ENCODE data around the gene HS3ST6. TPM values are rescaled to one million over a fixed set of nuclear protein-coding genes. Genes with fewer than 3 reads are reported as not detected.

HS3ST6 gene
- total and polyA plus RNA-seq, 2 donors (not counting 3 experiments of a cell fraction or from before 2014, with no cell fraction given) = not detected

DNA sequence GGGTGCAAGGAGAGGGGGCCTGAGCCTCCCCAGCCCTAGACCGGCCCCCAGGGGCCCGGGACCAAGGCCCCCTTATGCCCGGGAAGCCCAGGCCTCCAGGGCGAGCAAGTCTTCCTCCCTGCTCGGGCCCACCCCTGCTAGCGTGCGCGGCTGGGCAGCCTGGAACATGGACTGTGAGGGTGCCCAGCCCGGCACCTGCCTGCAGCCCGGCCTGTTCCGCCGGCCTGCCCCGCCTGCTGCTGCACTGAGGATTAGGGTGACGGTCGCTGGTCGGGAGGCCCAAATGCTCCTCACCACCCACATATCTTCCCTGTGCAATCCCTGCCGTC lies 6.0 kb downstream of the HS3ST6 start:
- Histone ChIP-seq H3K79me2 (ENCODE audit: control insufficient read depth, insufficient read depth, low read length) (no peaks in the 10 kb centered on the region), H3K9me1 (replicated peaks; ENCODE audit: control insufficient read depth, extremely low read depth, insufficient read depth, low read length) (no peaks in the 10 kb centered on the region), H3K9me3 (replicated peaks; ENCODE audit: control insufficient read depth, insufficient read depth, low read length) (no peaks in the 10 kb centered on the region), H2AFZ (ENCODE audit: low read depth, low read length) (no peak overlapping the region), H3K4me2 (ENCODE audit: insufficient read depth, low read length) (no peak overlapping the region), H3K4me3 (replicated peaks in 1 of 3; ENCODE audit: insufficient read depth in 1 of 3, low read depth in 1 of 3, low read length in 3 of 3) (no peak overlapping the region), H3K27me3 (ENCODE audit: control insufficient read depth in 2 of 2, insufficient read depth in 2 of 2, low read length in 2 of 2) (peaks cover 11% of the 10 kb centered on the region in 2 experiments), H3K4me1 (ENCODE audit: control insufficient read depth, extremely low read depth, insufficient read depth, low read length) (no peaks in the 10 kb centered on the region), H4K20me1 (replicated peaks; ENCODE audit: control insufficient read depth, extremely low read depth, insufficient read depth, low read length) (no peaks in the 10 kb centered on the region), H3K36me3 (ENCODE audit: control insufficient read depth in 2 of 2, extremely low read depth in 1 of 2, insufficient read depth in 2 of 2, low read length in 2 of 2) (no peaks in the 10 kb centered on the region), H3K9ac (replicated peaks; ENCODE audit: extremely low read depth, insufficient read depth, low read length) (no peak overlapping the region), H3K27ac (ENCODE audit: insufficient read depth, low read depth, low read length) (no peak overlapping the region)
- DNase-seq (ENCODE audit: low read depth, low spot score) = no peak
- ChIA-PET POLR2A (no interaction called here), CTCF (no interaction called here)
- dilution Hi-C loops (cut with MboI; ENCODE audit: extremely low pct_ligation_motif_present, low sequenced_read_pairs) (no loop called here), intact Hi-C loops (cut with micrococcal nuclease) (no loop called here)
- no peak for FAIRE-seq
- BruUV-seq (replicated peaks) = no TSS peak
- no peak for TF ChIP-seq FOS (IDR thresholded peaks at IDR 0.05; ENCODE audit: borderline replicate concordance, insufficient read depth, low read length)

DNA sequence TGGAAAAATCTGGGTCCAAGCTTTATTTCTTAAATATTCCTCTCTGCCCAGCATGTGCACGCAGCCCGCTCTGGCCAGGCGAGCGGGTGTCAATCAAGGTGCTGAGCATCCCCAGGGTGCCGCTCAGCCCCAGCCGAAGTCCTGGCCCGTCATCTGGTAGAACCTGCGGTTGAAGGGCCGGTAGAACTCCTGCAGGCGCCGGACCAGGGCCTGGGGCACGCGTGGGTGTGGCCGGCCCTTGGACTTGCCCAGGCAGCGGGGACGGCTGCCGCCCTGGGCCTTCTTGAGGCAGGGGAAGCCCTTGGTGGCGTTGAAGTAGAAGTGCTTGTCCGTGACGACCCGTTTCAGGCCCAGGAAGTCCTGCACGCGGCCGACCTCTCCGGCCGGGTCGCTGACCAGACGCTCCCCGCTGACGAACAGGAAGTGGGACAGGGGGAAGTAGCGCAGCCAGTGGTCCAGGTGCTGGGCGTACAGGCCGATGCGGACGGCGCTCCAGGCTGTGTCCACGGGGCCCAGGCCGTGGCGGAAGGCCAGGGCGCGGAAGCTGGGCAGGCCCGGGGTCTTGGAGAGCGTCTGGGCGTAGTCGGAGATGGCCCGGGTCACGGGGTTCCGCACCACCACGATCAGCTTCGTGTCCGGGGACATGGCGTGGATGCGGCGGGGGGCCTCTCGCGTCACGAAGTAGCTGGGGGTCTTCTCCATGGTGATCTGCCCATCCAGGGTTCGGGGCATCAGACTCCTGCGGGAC lies 6.6 kb downstream of the HS3ST6 start:
- Histone ChIP-seq H3K9me1 (replicated peaks; ENCODE audit: control insufficient read depth, extremely low read depth, insufficient read depth, low read length) (no peaks in the 10 kb centered on the region), H3K4me1 (ENCODE audit: control insufficient read depth, extremely low read depth, insufficient read depth, low read length) (no peaks in the 10 kb centered on the region), H3K9me3 (replicated peaks; ENCODE audit: control insufficient read depth, insufficient read depth, low read length) (no peaks in the 10 kb centered on the region), H3K4me2 (ENCODE audit: insufficient read depth, low read length) (no peak overlapping the region), H3K36me3 (ENCODE audit: control insufficient read depth in 2 of 2, extremely low read depth in 1 of 2, insufficient read depth in 2 of 2, low read length in 2 of 2) (no peaks in the 10 kb centered on the region), H4K20me1 (replicated peaks; ENCODE audit: control insufficient read depth, extremely low read depth, insufficient read depth, low read length) (no peaks in the 10 kb centered on the region), H3K27ac (ENCODE audit: insufficient read depth, low read depth, low read length) (no peak overlapping the region), H2AFZ (ENCODE audit: low read depth, low read length) (no peak overlapping the region), H3K9ac (replicated peaks; ENCODE audit: extremely low read depth, insufficient read depth, low read length) (no peak overlapping the region), H3K27me3 (ENCODE audit: control insufficient read depth in 2 of 2, insufficient read depth in 2 of 2, low read length in 2 of 2) (peaks cover 5 to 7% of the 10 kb centered on the region in 2 experiments), H3K79me2 (ENCODE audit: control insufficient read depth, insufficient read depth, low read length) (no peaks in the 10 kb centered on the region), H3K4me3 (replicated peaks in 1 of 3; ENCODE audit: insufficient read depth in 1 of 3, low read depth in 1 of 3, low read length in 3 of 3) (no peak overlapping the region)
- FAIRE-seq (no peak), DNase-seq (ENCODE audit: low read depth, low spot score) (no peak)
- no peak for TF ChIP-seq MYC (IDR thresholded peaks at IDR 0.05; ENCODE audit: low read depth, low read length)
- TF ChIP-seq POLR2A (IDR thresholded peaks at IDR 0.05; ENCODE audit: low read depth, low read length) = no peak
- no peak for TF ChIP-seq JUN (IDR thresholded peaks at IDR 0.05; ENCODE audit: borderline replicate concordance, insufficient read depth, insufficient read length, low read depth)
- TF ChIP-seq, protein P1, sequence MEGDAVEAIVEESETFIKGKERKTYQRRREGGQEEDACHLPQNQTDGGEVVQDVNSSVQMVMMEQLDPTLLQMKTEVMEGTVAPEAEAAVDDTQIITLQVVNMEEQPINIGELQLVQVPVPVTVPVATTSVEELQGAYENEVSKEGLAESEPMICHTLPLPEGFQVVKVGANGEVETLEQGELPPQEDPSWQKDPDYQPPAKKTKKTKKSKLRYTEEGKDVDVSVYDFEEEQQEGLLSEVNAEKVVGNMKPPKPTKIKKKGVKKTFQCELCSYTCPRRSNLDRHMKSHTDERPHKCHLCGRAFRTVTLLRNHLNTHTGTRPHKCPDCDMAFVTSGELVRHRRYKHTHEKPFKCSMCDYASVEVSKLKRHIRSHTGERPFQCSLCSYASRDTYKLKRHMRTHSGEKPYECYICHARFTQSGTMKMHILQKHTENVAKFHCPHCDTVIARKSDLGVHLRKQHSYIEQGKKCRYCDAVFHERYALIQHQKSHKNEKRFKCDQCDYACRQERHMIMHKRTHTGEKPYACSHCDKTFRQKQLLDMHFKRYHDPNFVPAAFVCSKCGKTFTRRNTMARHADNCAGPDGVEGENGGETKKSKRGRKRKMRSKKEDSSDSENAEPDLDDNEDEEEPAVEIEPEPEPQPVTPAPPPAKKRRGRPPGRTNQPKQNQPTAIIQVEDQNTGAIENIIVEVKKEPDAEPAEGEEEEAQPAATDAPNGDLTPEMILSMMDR (IDR thresholded peaks at IDR 0.05; ENCODE audit: extremely low read depth in 1 of 2, insufficient read depth in 1 of 2, low read depth in 1 of 2, low read length in 2 of 2) = no peak
- TF ChIP-seq GATA2 (IDR thresholded peaks at IDR 0.05; ENCODE audit: insufficient read depth, insufficient read length, low read depth, low read length) = no peak
- no peak for TF ChIP-seq FOS (IDR thresholded peaks at IDR 0.05; ENCODE audit: borderline replicate concordance, insufficient read depth, low read length)
- TF ChIP-seq, protein P2, sequence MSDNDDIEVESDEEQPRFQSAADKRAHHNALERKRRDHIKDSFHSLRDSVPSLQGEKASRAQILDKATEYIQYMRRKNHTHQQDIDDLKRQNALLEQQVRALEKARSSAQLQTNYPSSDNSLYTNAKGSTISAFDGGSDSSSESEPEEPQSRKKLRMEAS (IDR thresholded peaks at IDR 0.05; ENCODE audit: insufficient read depth, insufficient read length) = no peak
- TF ChIP-seq EZH2 (IDR thresholded peaks at IDR 0.05; ENCODE audit: borderline replicate concordance, low read depth, low read length, severe bottlenecking) = no peak
- TF ChIP-seq POLR2AphosphoS5 (IDR thresholded peaks at IDR 0.05; ENCODE audit: insufficient read depth, low read depth, low read length) = no peak
- intact Hi-C loops (cut with micrococcal nuclease) (no loop called here), dilution Hi-C loops (cut with MboI; ENCODE audit: extremely low pct_ligation_motif_present, low sequenced_read_pairs) (no loop called here)
- no TSS peak for BruUV-seq (replicated peaks)
- POLR2A ChIA-PET = no interaction called here
- CTCF ChIA-PET = interaction anchor here (0.7 kb wide), 1 partner anchor 21 kb away, joined by 3 read pairs; no protein-coding TSS in a partner anchor
